ENCODE results near the gene SEMA6A.

The SEMA6A gene

DNA sequence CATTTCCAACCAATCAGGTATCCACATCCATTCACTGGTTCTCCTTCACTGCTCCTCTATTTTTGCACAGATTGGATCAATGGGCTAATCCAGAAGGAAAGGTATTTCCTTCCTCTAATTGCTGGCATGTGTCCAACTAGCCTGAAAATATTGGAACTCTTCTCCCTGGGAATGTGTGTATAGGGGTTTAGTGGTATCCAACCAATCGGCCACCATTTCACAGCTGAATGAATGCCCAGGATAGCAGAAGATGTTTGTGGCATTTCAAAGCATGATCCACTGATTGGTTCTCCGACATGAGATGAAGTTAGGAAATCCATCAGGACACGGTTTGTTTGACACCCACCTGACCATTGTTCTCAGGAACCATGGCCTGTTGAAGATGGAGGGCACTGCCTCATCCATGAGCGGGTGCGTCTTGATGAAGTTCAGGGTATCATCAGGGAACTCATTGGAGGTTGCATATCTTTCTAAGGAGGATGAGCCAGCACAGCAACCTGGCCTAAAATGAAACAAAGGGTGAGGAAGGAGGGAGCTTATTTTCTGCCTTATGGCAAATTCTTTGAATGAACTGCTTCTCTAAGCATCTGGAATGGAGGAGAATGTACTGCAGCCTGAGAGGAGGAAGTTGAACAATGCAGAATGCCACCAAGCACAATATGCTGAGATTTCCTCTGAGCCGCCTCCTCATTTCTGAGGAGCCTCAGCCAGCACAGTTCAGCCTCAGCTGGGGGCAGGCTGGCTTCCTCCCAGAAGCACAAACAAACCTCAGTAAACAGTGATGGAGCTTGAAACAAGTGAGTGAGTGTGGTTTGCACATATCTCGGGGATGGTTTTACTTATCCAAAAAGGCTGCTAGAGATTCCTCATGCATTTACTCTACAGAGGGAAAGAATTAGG is 94.6 kb downstream of the SEMA6A start:
- Histone ChIP-seq H3K36me3 (peaks cover 43% of the 10 kb centered on the region), H3K9me3 (no peaks in the 10 kb centered on the region; the same call in 1 of the 2 replicates), H3K4me3 (ENCODE audit: low read depth, low read length) (no peak overlapping the region), H3K4me1 (peaks cover 19% of the 10 kb centered on the region), H3K27me3 (no peaks in the 10 kb centered on the region)
- DNase-seq = no peak
- TF ChIP-seq, protein P1, sequence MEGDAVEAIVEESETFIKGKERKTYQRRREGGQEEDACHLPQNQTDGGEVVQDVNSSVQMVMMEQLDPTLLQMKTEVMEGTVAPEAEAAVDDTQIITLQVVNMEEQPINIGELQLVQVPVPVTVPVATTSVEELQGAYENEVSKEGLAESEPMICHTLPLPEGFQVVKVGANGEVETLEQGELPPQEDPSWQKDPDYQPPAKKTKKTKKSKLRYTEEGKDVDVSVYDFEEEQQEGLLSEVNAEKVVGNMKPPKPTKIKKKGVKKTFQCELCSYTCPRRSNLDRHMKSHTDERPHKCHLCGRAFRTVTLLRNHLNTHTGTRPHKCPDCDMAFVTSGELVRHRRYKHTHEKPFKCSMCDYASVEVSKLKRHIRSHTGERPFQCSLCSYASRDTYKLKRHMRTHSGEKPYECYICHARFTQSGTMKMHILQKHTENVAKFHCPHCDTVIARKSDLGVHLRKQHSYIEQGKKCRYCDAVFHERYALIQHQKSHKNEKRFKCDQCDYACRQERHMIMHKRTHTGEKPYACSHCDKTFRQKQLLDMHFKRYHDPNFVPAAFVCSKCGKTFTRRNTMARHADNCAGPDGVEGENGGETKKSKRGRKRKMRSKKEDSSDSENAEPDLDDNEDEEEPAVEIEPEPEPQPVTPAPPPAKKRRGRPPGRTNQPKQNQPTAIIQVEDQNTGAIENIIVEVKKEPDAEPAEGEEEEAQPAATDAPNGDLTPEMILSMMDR (IDR thresholded peaks at IDR 0.05; ENCODE audit: low read depth, low read length) = no peak

DNA sequence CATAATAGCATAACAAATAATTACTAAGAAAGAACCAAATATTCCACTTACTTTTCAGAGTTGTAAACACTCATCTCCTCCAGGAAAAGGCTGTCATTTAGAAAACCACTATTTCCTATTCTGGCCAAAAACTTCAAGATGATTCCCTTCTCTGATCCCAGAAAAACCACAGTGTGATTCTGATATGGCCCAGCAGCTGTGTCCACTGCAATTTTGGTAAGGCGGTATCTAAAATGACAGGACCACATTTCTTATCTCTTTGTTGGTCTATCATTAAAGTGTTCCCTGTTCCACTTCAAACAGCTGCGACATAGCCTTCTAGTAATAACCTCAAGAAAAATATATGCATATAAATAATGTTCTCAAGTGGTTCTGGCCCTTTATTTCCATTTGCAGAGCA is 96.1 kb downstream of the SEMA6A start:
- H3K36me3 ChIP-seq = peaks cover 44% of the 10 kb centered on the region
- DNase-seq = no peak

DNA sequence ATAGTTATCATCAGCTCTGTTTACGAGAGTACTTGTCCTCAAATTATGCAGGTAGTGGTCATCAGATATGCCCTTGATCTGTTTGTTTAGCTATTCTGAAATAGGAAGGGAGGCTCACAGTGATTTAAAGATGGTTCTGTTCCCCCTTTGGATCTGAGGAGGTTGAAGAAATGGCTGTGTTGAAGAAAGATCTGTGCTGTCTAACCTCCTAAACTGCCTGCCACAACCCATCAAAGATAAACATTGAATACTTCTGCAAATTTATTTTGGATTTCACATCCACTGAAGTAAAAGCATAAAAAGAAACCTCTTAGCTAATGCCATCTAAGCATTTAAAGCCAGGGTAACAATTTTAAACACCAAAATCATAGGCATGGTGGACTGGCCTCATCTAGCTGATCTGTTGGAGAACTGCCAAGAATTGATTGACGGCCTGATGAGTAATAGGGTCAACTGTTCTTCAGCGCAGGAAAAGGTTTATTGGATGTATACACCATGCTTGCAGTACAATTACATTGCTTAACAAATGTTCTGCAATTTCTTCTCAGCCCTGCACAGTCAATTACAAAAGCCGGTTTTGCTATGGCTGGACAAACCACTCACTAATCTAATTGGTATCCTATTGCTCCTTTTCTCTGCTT is 97.6 kb downstream of the SEMA6A start:
- H3K27me3 ChIP-seq = no peaks in the 10 kb centered on the region
- no peaks in the 10 kb centered on the region; the same call in 1 of the 2 replicates for H3K9me3 ChIP-seq
- H3K4me3 ChIP-seq (ENCODE audit: low read depth, low read length) = no peak overlapping the region
- H3K4me1 ChIP-seq = peaks cover 28% of the 10 kb centered on the region
- peaks cover 44% of the 10 kb centered on the region for H3K36me3 ChIP-seq
- TF ChIP-seq, protein P1 (IDR thresholded peaks at IDR 0.05; ENCODE audit: low read depth, low read length) = no peak
- no peak for DNase-seq

More for the DNA sequence above, 96.1 kb downstream of the SEMA6A start:
- Histone ChIP-seq H3K27me3 (no peaks in the 10 kb centered on the region), H3K4me3 (ENCODE audit: low read depth, low read length) (no peak overlapping the region), H3K9me3 (no peaks in the 10 kb centered on the region; the same call in 1 of the 2 replicates), H3K4me1 (peaks cover 28% of the 10 kb centered on the region)
- TF ChIP-seq, protein P1 (IDR thresholded peaks at IDR 0.05; ENCODE audit: low read depth, low read length) = no peak

DNA sequence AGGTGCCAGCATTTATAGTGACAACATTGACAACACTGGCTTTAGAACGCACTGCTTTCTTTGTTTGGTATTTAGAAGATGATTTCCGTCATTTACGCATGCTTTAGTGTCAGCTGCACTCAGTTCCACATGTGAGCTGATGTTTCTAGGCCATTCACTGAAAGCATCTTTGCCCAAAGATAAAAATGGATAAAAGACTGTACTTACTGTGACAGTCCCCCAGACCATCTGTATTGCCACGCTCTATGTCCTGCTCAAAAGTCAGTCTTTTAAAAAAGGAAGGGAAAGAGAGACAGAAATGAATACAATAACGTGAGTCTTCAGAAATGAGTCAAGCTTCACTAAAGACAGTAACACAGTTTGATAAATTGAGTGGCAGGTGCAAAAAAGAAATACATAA is 99.3 kb downstream of the SEMA6A start:
- Histone ChIP-seq H3K27me3 (no peaks in the 10 kb centered on the region), H3K9me3 (no peaks in the 10 kb centered on the region; the same call in 1 of the 2 replicates), H3K36me3 (peaks cover 41% of the 10 kb centered on the region), H3K4me1 (peaks cover 28% of the 10 kb centered on the region), H3K4me3 (ENCODE audit: low read depth, low read length) (no peak overlapping the region)
- TF ChIP-seq, protein P1 (IDR thresholded peaks at IDR 0.05; ENCODE audit: low read depth, low read length) = no peak
- no peak for DNase-seq

DNA sequence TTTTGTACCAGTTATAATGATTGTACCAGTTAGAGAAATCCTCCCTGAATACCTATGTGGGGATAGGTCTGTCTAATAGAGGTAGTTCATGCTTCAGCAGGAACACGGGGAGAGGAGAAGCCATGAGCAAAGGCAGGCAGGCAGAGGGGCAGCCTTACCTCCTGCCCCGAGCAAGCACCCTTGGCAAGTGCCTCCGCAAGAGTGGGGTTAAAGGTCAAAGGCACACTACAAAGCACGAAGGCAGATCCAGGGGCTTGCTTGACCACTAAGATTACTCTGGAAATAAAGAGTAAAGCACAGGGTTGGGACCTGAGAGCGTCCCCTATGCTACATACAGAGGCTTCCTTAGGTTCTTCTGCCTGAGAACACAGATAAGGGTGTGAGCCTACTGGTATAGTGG is 100.9 kb downstream of the SEMA6A start:
- H3K4me1 ChIP-seq = peaks cover 27% of the 10 kb centered on the region
- TF ChIP-seq, protein P1 (IDR thresholded peaks at IDR 0.05; ENCODE audit: low read depth, low read length) = no peak
- H3K36me3 ChIP-seq = peaks cover 29% of the 10 kb centered on the region

More for the DNA sequence above, 100.9 kb downstream of the SEMA6A start:
- no peak for DNase-seq
- H3K4me3 ChIP-seq (ENCODE audit: low read depth, low read length) = no peak overlapping the region
- H3K27me3 ChIP-seq = no peaks in the 10 kb centered on the region
- no peaks in the 10 kb centered on the region; the same call in 1 of the 2 replicates for H3K9me3 ChIP-seq

Measured in BE2C (cell line).